Astrocyte (in vitro differentiated cells and primary cell): ENCODE data around the gene PHF12. TPM values are rescaled to one million over a fixed set of nuclear protein-coding genes. Genes with fewer than 3 reads are reported as not detected.

Source experiments
- DNase-seq: peaks from one replicate; pipeline ENCODE4 v3.0.0-alpha.2; 2010; ENCODE audit warnings: low read depth
- FAIRE-seq: peaks from 2 replicates; lab custom pipeline; 2011; peaks lifted over from hg19 to GRCh38; lab: Jason Lieb, UNC
- H2AFZ ChIP-seq: 2 replicates; pipeline ENCODE4 v1.6.0; 2012; ENCODE audit warnings: low read depth, low read length, inconsistent platforms
- H3K27ac ChIP-seq: 2 replicates; pipeline ENCODE4 v1.5.1; 2011; ENCODE audit warnings: low read depth, low read length, inconsistent platforms
- H3K27me3 ChIP-seq: 2 replicates; pipeline ENCODE4 v1.6.0; 2011; ENCODE audit warnings: low read length, inconsistent platforms; ENCODE audit not compliant: insufficient read depth
- H3K36me3 ChIP-seq: 2 replicates; pipeline ENCODE4 v1.5.1; 2011; ENCODE audit warnings: low read length, inconsistent platforms; ENCODE audit not compliant: insufficient read depth
- H3K4me1 ChIP-seq: 2 replicates; pipeline ENCODE4 v1.5.1; 2011; ENCODE audit warnings: low read length, inconsistent platforms; ENCODE audit not compliant: insufficient read depth
- H3K4me2 ChIP-seq: 2 replicates; pipeline ENCODE4 v1.6.0; 2012; ENCODE audit warnings: low read length, inconsistent platforms
- H3K4me3 ChIP-seq: 2 replicates; pipeline ENCODE4 v1.5.1; 2011; ENCODE audit warnings: low read depth, mild to moderate bottlenecking, low read length, inconsistent platforms; ENCODE audit not compliant: insufficient read depth
- H3K79me2 ChIP-seq: 2 replicates; pipeline ENCODE4 v1.6.0; 2012; ENCODE audit warnings: mild to moderate bottlenecking, low read length, inconsistent platforms; ENCODE audit not compliant: insufficient read depth
- H3K9ac ChIP-seq: 2 replicates; pipeline ENCODE4 v1.6.0; 2012; ENCODE audit warnings: mild to moderate bottlenecking, low read length, inconsistent platforms
- H3K9me3 ChIP-seq: 2 replicates; pipeline ENCODE4 v1.5.1; 2012; ENCODE audit warnings: low read depth, mild to moderate bottlenecking, low read length, inconsistent platforms; ENCODE audit not compliant: insufficient read depth
- H4K20me1 ChIP-seq: 2 replicates; pipeline ENCODE4 v1.6.0; 2012; ENCODE audit warnings: low read length, inconsistent platforms; ENCODE audit not compliant: insufficient read depth
- H3K27ac Mint-ChIP-seq: one replicate; pipeline ENCODE4 v1.8.0; 2021; ENCODE audit warnings: mild to moderate bottlenecking, mixed read lengths; ENCODE audit not compliant: unreplicated experiment
- H3K27me3 Mint-ChIP-seq: one replicate; pipeline ENCODE4 v1.8.0; 2021; ENCODE audit warnings: low read depth, mixed read lengths; ENCODE audit not compliant: unreplicated experiment
- H3K36me3 Mint-ChIP-seq: one replicate; pipeline ENCODE4 v1.8.0; 2021; ENCODE audit warnings: low read depth, mixed read lengths; ENCODE audit not compliant: unreplicated experiment
- H3K4me1 Mint-ChIP-seq: one replicate; pipeline ENCODE4 v1.8.0; 2021; ENCODE audit warnings: low read depth, mixed read lengths; ENCODE audit not compliant: unreplicated experiment
- H3K4me3 Mint-ChIP-seq: one replicate; pipeline ENCODE4 v1.8.0; 2021; ENCODE audit warnings: mild to moderate bottlenecking, moderate library complexity, mixed read lengths; ENCODE audit not compliant: unreplicated experiment
- H3K9me3 Mint-ChIP-seq: one replicate; pipeline ENCODE4 v1.8.0; 2021; ENCODE audit warnings: mild to moderate bottlenecking, mixed read lengths; ENCODE audit not compliant: unreplicated experiment
- CTCF ChIP-seq: IDR thresholded peaks from 2 replicates; pipeline ENCODE4 v1.5.1; 2011; ENCODE audit warnings: low read depth, mild to moderate bottlenecking, inconsistent platforms, low read length, moderate library complexity; ENCODE audit not compliant: insufficient read depth
- EZH2 ChIP-seq: IDR thresholded peaks from 2 replicates; pipeline ENCODE4 v1.6.1; 2012; ENCODE audit warnings: mild to moderate bottlenecking, low read length, inconsistent platforms; ENCODE audit not compliant: insufficient read depth
- total RNA-seq: library from RNA; stranded (reverse); gene quantifications from 2 replicates; pipeline ENCODE4 v1.2.1, GENCODE V29; 2021

Gene PHF12
- total RNA-seq, 1 donor from 2014 or later, result 41.6 TPM

- Histone ChIP-seq H3K9me3 (no peaks in the 10 kb centered on the region), H3K4me2 (peak overlapping the region; percentile 96), H3K4me3 (peak overlapping the region; percentile 4), H4K20me1 (peaks cover 73% of the 10 kb centered on the region), H3K36me3 (peaks cover 3% of the 10 kb centered on the region), H3K27ac (peak overlapping the region; percentile 89), H3K4me1 (peaks cover 40% of the 10 kb centered on the region), H3K79me2 (peaks cover 92% of the 10 kb centered on the region), H3K9ac (peak overlapping the region; percentile 76), H3K27me3 (no peaks in the 10 kb centered on the region), H2AFZ (no peak overlapping the region)
- peaks cover 29% of the 10 kb centered on the region for H3K4me1 Mint-ChIP-seq
- peak; percentile 89 for DNase-seq
- H3K36me3 Mint-ChIP-seq, result peaks cover 6% of the 10 kb centered on the region
- no peaks in the 10 kb centered on the region for H3K27me3 Mint-ChIP-seq
- FAIRE-seq, result peak; percentile 91
- no peaks in the 10 kb centered on the region for H3K9me3 Mint-ChIP-seq
- TF ChIP-seq CTCF, result no peak
- no peak for TF ChIP-seq EZH2
- H3K27ac Mint-ChIP-seq, result peak overlapping the region; percentile 75
- peak overlapping the region; percentile 61 for H3K4me3 Mint-ChIP-seq
Measured at GRCh38 chr17:28946239-28946638, 5.1 kb downstream of the PHF12 start.

GRCh38 chr17:28944862-28945741 lies 6.2 kb downstream of the PHF12 start:
- no peaks in the 10 kb centered on the region for H3K27me3 Mint-ChIP-seq
- peaks cover 96% of the 10 kb centered on the region for H3K79me2 ChIP-seq
- DNase-seq (peak; percentile 65), FAIRE-seq (no peak)
- no peaks in the 10 kb centered on the region for H3K9me3 Mint-ChIP-seq
- peaks cover 6% of the 10 kb centered on the region for H3K36me3 Mint-ChIP-seq
- TF ChIP-seq CTCF (no peak), EZH2 (no peak)
- H3K4me1 ChIP-seq, result peaks cover 40% of the 10 kb centered on the region
- peak overlapping the region; percentile 30 for H3K4me3 Mint-ChIP-seq
- H3K27me3 ChIP-seq, result no peaks in the 10 kb centered on the region
- H3K4me1 Mint-ChIP-seq, result peaks cover 33% of the 10 kb centered on the region
- peak overlapping the region; percentile 96 for H3K4me2 ChIP-seq
- H3K27ac ChIP-seq, result peak overlapping the region; percentile 89
- H3K9me3 ChIP-seq, result no peaks in the 10 kb centered on the region
- peaks cover 3% of the 10 kb centered on the region for H3K36me3 ChIP-seq
- H2AFZ ChIP-seq, result no peak overlapping the region
- H3K4me3 ChIP-seq, result peak overlapping the region; percentile 2
- peak overlapping the region; percentile 76 for H3K9ac ChIP-seq
- H4K20me1 ChIP-seq, result peaks cover 84% of the 10 kb centered on the region
- peak overlapping the region; percentile 10 for H3K27ac Mint-ChIP-seq

- Mint-ChIP-seq H3K9me3 (no peaks in the 10 kb centered on the region), H3K4me3 (no peak overlapping the region), H3K27me3 (no peaks in the 10 kb centered on the region), H3K27ac (no peak overlapping the region), H3K4me1 (peaks cover 35% of the 10 kb centered on the region), H3K36me3 (peaks cover 6% of the 10 kb centered on the region)
- peaks cover 96% of the 10 kb centered on the region for H3K79me2 ChIP-seq
- TF ChIP-seq CTCF (no peak), EZH2 (no peak)
- no peak for FAIRE-seq
- H2AFZ ChIP-seq, result no peak overlapping the region
- no peak for DNase-seq
- H3K4me1 ChIP-seq, result peaks cover 40% of the 10 kb centered on the region
- H3K9ac ChIP-seq, result no peak overlapping the region
- no peak overlapping the region for H3K4me3 ChIP-seq
- peaks cover 4% of the 10 kb centered on the region for H3K36me3 ChIP-seq
- H3K9me3 ChIP-seq, result no peaks in the 10 kb centered on the region
- no peak overlapping the region for H3K4me2 ChIP-seq
- H4K20me1 ChIP-seq, result peaks cover 92% of the 10 kb centered on the region
- no peaks in the 10 kb centered on the region for H3K27me3 ChIP-seq
- H3K27ac ChIP-seq, result no peak overlapping the region
Measured at GRCh38 chr17:28944343-28944742, 7.0 kb downstream of the PHF12 start.
